Measurements from ENCODE around the gene INSC. TPM values are rescaled to one million over a fixed set of nuclear protein-coding genes. Genes with fewer than 3 reads are reported as not detected.

Gene INSC
- total and polyA plus RNA-seq, 9 of the 15 experiments (the other 6 are each of a cell fraction or from before 2014, with no cell fraction given): not detected

DNA sequence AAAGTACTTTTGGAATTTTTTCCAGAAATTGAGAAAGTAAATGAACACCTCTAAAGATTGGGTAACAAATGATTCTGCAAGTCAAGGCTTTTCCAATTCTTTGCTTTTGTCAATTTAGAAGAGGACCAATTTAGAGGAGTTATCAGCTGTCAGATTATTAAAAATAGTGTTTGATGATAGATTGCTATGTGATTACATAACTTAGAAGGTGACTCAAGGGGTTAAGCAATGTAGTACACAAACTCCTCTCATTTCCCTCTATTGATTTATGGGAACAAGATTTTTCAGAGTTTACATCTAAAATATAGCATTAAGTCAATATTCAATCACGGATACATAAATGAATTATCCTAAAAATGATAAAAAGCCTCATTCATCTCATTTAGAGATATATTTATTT is 70.3 kb downstream of the INSC start:
- Histone ChIP-seq H3K4me2 (ENCODE audit: insufficient read depth, low read length) (no peak overlapping the region), H3K9me3 (replicated peaks; ENCODE audit: control insufficient read depth, insufficient read depth, low read depth, low read length) (no peaks in the 10 kb centered on the region), H3K9me1 (ENCODE audit: control insufficient read depth, insufficient read depth, low read length) (no peaks in the 10 kb centered on the region), H4K20me1 (replicated peaks; ENCODE audit: control insufficient read depth, insufficient read depth, low read length) (no peaks in the 10 kb centered on the region), H3K4me3 (no peak overlapping the region), H3K4me1 (replicated peaks in 1 of 2; ENCODE audit: control insufficient read depth in 2 of 2, insufficient read depth in 2 of 2, low read length in 2 of 2) (no peaks in the 10 kb centered on the region), H3K36me3 (ENCODE audit: control insufficient read depth, insufficient read depth, low read length) (no peaks in the 10 kb centered on the region), H3K27ac (ENCODE audit: extremely low read depth, low read depth, low read length) (no peak overlapping the region), H3K79me2 (ENCODE audit: control insufficient read depth, insufficient read depth, low read length) (no peaks in the 10 kb centered on the region), H2AFZ (ENCODE audit: low read depth, low read length) (no peak overlapping the region), H3K27me3 (ENCODE audit: control insufficient read depth in 2 of 2, insufficient read depth in 2 of 2, low read length in 2 of 2) (no peaks in the 10 kb centered on the region), H3K9ac (ENCODE audit: insufficient read depth in 1 of 2, low read depth in 2 of 2, low read length in 2 of 2) (no peak overlapping the region)
- BruUV-seq (replicated peaks): no TSS peak
- no peak for ATAC-seq
- intact Hi-C loops (cut with micrococcal nuclease): no loop called here
- POLR2A ChIA-PET: no interaction called here
- 6% methylated on average over 1 of the region's 1 CpG for WGBS (ENCODE audit: insufficient coverage, low coverage, missing lambda C conversion rate)
- in situ Hi-C loops (cut with MboI): no loop called here
- FAIRE-seq: no peak
- TF ChIP-seq E2F1 (CRISPR knock-in tag; IDR thresholded peaks at IDR 0.05) (no peak), ZSCAN29 (IDR thresholded peaks at IDR 0.05) (no peak), ZNF644 (tag; IDR thresholded peaks at IDR 0.05; ENCODE audit: low read depth) (no peak)
- TF ChIP-seq, protein P1, sequence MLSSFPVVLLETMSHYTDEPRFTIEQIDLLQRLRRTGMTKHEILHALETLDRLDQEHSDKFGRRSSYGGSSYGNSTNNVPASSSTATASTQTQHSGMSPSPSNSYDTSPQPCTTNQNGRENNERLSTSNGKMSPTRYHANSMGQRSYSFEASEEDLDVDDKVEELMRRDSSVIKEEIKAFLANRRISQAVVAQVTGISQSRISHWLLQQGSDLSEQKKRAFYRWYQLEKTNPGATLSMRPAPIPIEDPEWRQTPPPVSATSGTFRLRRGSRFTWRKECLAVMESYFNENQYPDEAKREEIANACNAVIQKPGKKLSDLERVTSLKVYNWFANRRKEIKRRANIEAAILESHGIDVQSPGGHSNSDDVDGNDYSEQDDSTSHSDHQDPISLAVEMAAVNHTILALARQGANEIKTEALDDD (IDR thresholded peaks at IDR 0.05): no peak
- no peak for DNase-seq (ENCODE audit: extremely low read depth in 1 of 4, low spot score in 3 of 4)
- CTCF ChIA-PET (ENCODE audit: low intra/inter-chr PET ratio): no interaction called here

- ChIA-PET POLR2A (no interaction called here), CTCF (ENCODE audit: low intra/inter-chr PET ratio) (no interaction called here)
- 0% methylated on average over 4 of the region's 4 CpGs for WGBS (ENCODE audit: insufficient coverage, low coverage, missing lambda C conversion rate)
- no peak overlapping the region for H3K9ac ChIP-seq (ENCODE audit: insufficient read depth in 1 of 2, low read depth in 2 of 2, low read length in 2 of 2)
- no peaks in the 10 kb centered on the region for H3K9me3 ChIP-seq (replicated peaks; ENCODE audit: control insufficient read depth, insufficient read depth, low read depth, low read length)
- no peaks in the 10 kb centered on the region for H3K36me3 ChIP-seq (ENCODE audit: control insufficient read depth, insufficient read depth, low read length)
- no peaks in the 10 kb centered on the region for H3K27me3 ChIP-seq (ENCODE audit: control insufficient read depth in 2 of 2, insufficient read depth in 2 of 2, low read length in 2 of 2)
- H3K4me2 ChIP-seq (ENCODE audit: insufficient read depth, low read length): no peak overlapping the region
- no peak for FAIRE-seq
- no peaks in the 10 kb centered on the region for H3K9me1 ChIP-seq (ENCODE audit: control insufficient read depth, insufficient read depth, low read length)
- no peak for ATAC-seq
- DNase-seq (ENCODE audit: extremely low read depth in 1 of 4, low spot score in 3 of 4): no peak
- H3K79me2 ChIP-seq (ENCODE audit: control insufficient read depth, insufficient read depth, low read length): no peaks in the 10 kb centered on the region
- no peak overlapping the region for H2AFZ ChIP-seq (ENCODE audit: low read depth, low read length)
- BruUV-seq (replicated peaks): no TSS peak
- H4K20me1 ChIP-seq (replicated peaks; ENCODE audit: control insufficient read depth, insufficient read depth, low read length): no peaks in the 10 kb centered on the region
- intact Hi-C loops (cut with micrococcal nuclease) (no loop called here), in situ Hi-C loops (cut with MboI) (no loop called here)
- H3K27ac ChIP-seq (ENCODE audit: extremely low read depth, low read depth, low read length): no peak overlapping the region
- H3K4me3 ChIP-seq: no peak overlapping the region
- no peaks in the 10 kb centered on the region for H3K4me1 ChIP-seq (replicated peaks in 1 of 2; ENCODE audit: control insufficient read depth in 2 of 2, insufficient read depth in 2 of 2, low read length in 2 of 2)
- TF ChIP-seq DNMT1 (IDR thresholded peaks at IDR 0.05): no peak
- no peak for TF ChIP-seq BCLAF1 (IDR thresholded peaks at IDR 0.05; ENCODE audit: borderline replicate concordance in 1 of 2, control insufficient read depth in 1 of 2, low read depth in 2 of 2, low read length in 1 of 2)
- TF ChIP-seq PURB (CRISPR knock-in tag; IDR thresholded peaks at IDR 0.05; ENCODE audit: low read depth): no peak
- TF ChIP-seq, protein P2, sequence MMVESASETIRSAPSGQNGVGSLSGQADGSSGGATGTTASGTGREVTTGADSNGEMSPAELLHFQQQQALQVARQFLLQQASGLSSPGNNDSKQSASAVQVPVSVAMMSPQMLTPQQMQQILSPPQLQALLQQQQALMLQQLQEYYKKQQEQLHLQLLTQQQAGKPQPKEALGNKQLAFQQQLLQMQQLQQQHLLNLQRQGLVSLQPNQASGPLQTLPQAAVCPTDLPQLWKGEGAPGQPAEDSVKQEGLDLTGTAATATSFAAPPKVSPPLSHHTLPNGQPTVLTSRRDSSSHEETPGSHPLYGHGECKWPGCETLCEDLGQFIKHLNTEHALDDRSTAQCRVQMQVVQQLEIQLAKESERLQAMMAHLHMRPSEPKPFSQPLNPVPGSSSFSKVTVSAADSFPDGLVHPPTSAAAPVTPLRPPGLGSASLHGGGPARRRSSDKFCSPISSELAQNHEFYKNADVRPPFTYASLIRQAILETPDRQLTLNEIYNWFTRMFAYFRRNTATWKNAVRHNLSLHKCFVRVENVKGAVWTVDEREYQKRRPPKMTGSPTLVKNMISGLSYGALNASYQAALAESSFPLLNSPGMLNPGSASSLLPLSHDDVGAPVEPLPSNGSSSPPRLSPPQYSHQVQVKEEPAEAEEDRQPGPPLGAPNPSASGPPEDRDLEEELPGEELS (CRISPR knock-in tag; IDR thresholded peaks at IDR 0.05; ENCODE audit: borderline replicate concordance): no peak
- TF ChIP-seq ZNF121 (CRISPR knock-in tag; conservative IDR thresholded peaks at IDR 0.05): no peak
Measured at GRCh38 chr11:15186146-15186545, 71.4 kb downstream of the INSC start.
